Measurements from ENCODE around the gene CENPS. TPM values are rescaled to one million over a fixed set of nuclear protein-coding genes. Genes with fewer than 3 reads are reported as not detected.

Gene CENPS
- total and polyA plus RNA-seq, 2 experiments from 2014 or later, result 12.6 to 34.3 TPM

DNA sequence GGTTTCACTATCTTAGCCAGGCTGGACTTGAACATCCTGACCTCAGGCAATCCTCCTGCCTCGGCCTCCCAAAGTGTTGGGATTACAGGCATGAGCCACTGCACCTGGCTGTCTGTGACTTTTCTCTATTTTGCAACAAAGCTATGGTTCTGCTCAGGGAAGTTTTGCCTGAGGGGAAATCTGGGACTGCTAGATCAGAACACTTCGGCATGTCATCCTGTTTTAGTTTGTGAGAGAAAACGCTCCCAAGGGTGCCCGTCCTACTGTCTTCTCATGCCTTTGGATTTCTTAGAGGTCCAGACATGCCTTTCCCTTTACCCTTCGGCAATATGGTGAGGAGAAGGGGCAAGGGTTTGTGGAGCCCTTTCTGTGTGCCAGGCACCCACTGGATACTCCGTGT is 14.0 kb downstream of the CENPS start:
- Histone ChIP-seq H3K9ac (no peak overlapping the region), H4K20me1 (ENCODE audit: insufficient read depth) (no peaks in the 10 kb centered on the region), H3K79me2 (ENCODE audit: insufficient read depth) (no peaks in the 10 kb centered on the region), H3F3A (ENCODE audit: insufficient read depth) (no peaks in the 10 kb centered on the region), H3K36me3 (ENCODE audit: low read depth) (no peaks in the 10 kb centered on the region), H3K9me3 (ENCODE audit: low read depth) (no peaks in the 10 kb centered on the region), H3K4me1 (ENCODE audit: insufficient read depth) (no peaks in the 10 kb centered on the region), H3K27ac (no peak overlapping the region), H3K4me2 (ENCODE audit: unreplicated experiment) (no peak overlapping the region), H2AFZ (no peak overlapping the region), H3K27me3 (replicated peaks; ENCODE audit: insufficient read depth) (no peaks in the 10 kb centered on the region), H3K4me3 (no peak overlapping the region), H3K9me2 (ENCODE audit: insufficient read depth) (no peaks in the 10 kb centered on the region)
- in situ Hi-C loops (cut with MboI), result no loop called here
- TF ChIP-seq EZH2phosphoT487 (IDR thresholded peaks at IDR 0.05; ENCODE audit: insufficient read depth, low read depth) (no peak), EZH2 (IDR thresholded peaks at IDR 0.05; ENCODE audit: insufficient read depth, poor library complexity, severe bottlenecking) (no peak)
- 88 to 92% methylated on average over 6 of the region's 6 CpGs for WGBS, 2 experiments (ENCODE audit: low coverage in 1 of 2, low lambda C conversion rate in 2 of 2, missing lambda C conversion rate in 2 of 2)
- no peak for DNase-seq

DNA sequence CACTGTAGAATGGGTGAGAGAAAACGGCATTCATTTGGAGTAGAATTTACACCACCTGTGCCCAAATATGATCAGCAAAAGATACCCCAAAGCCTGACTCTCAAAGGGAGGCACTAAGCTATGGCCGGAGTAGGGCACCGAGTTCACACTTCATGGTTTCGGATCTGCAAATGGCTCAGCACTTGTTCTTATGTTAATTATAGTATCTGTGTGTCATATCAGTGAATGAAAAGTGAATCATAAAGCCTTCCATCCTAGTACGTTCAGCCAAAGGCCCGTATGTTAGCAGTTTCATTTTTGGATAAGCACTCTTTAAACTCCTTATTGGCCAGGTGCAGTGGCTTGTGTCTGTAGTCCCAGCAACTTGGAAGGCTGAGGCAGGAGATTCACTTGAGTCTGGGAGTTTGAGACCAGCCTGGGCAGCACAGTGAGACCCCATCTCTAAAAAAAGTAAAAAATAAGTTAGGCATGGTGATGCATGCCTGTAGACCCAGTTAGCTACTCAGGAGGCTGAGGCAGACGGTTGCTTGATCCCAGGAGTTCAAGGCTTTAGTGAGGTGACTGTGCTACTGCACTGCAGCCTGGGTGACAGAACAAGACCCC is 14.7 kb downstream of the CENPS start:
- Histone ChIP-seq H3K4me3 (no peak overlapping the region), H3K4me2 (ENCODE audit: unreplicated experiment) (no peak overlapping the region), H3K9me2 (ENCODE audit: insufficient read depth) (no peaks in the 10 kb centered on the region), H3K9ac (no peak overlapping the region), H3K27me3 (replicated peaks; ENCODE audit: insufficient read depth) (no peaks in the 10 kb centered on the region), H3K27ac (no peak overlapping the region), H3K36me3 (ENCODE audit: low read depth) (no peaks in the 10 kb centered on the region), H4K20me1 (ENCODE audit: insufficient read depth) (no peaks in the 10 kb centered on the region), H3K9me3 (ENCODE audit: low read depth) (no peaks in the 10 kb centered on the region), H3K79me2 (ENCODE audit: insufficient read depth) (no peaks in the 10 kb centered on the region), H3F3A (ENCODE audit: insufficient read depth) (no peaks in the 10 kb centered on the region), H2AFZ (no peak overlapping the region), H3K4me1 (ENCODE audit: insufficient read depth) (no peaks in the 10 kb centered on the region)
- in situ Hi-C loops (cut with MboI), result no loop called here
- peak; percentile 14 for DNase-seq
- TF ChIP-seq EZH2phosphoT487 (IDR thresholded peaks at IDR 0.05; ENCODE audit: insufficient read depth, low read depth) (no peak), EZH2 (IDR thresholded peaks at IDR 0.05; ENCODE audit: insufficient read depth, poor library complexity, severe bottlenecking) (no peak)
- WGBS, 2 experiments (ENCODE audit: low coverage in 1 of 2, low lambda C conversion rate in 2 of 2, missing lambda C conversion rate in 2 of 2), result 78 to 80% methylated on average over 7 of the region's 7 CpGs

DNA sequence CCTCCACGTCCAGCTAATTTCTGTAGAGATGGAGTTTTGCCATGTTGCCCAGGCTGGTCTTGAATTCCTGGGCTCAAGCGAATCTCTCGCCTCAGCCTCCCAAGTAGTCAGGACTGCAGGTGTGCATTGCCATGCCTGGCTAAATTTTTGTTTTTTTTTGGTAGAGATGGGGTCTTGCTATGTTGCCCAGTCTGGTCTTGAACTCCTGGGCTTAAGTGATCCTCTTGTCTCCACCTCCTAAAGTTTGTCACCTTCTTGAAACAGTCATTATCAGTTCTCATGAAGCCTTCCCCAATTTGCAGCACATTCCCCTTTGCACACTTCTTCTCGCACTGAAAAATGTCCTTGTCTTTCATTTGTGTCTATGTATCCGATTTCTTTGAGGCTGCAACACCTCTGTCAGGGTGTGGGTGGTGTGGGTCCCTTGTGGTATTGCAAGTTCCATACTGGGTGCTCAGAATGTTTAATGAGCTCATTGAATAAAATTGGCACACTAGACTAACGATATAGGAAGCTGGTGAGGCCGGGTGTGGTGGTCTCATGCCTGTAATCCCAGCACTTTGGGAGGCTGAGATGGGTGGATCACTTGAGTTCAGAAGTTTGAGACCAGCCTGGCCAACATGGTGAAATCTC is 16.7 kb downstream of the CENPS start:
- DNase-seq, result no peak
- Histone ChIP-seq H3K9me3 (ENCODE audit: low read depth) (no peaks in the 10 kb centered on the region), H3K36me3 (ENCODE audit: low read depth) (no peaks in the 10 kb centered on the region), H3K27me3 (replicated peaks; ENCODE audit: insufficient read depth) (no peaks in the 10 kb centered on the region), H3K4me2 (ENCODE audit: unreplicated experiment) (no peak overlapping the region), H3K9ac (no peak overlapping the region), H3K79me2 (ENCODE audit: insufficient read depth) (no peaks in the 10 kb centered on the region), H4K20me1 (ENCODE audit: insufficient read depth) (no peaks in the 10 kb centered on the region), H3K4me3 (no peak overlapping the region), H3K4me1 (ENCODE audit: insufficient read depth) (peaks cover 16% of the 10 kb centered on the region), H3F3A (ENCODE audit: insufficient read depth) (peaks cover 18% of the 10 kb centered on the region), H3K27ac (no peak overlapping the region), H3K9me2 (ENCODE audit: insufficient read depth) (no peaks in the 10 kb centered on the region), H2AFZ (no peak overlapping the region)
- in situ Hi-C loops (cut with MboI), result no loop called here
- TF ChIP-seq EZH2phosphoT487 (IDR thresholded peaks at IDR 0.05; ENCODE audit: insufficient read depth, low read depth) (no peak), EZH2 (IDR thresholded peaks at IDR 0.05; ENCODE audit: insufficient read depth, poor library complexity, severe bottlenecking) (no peak)
- WGBS, 2 experiments (ENCODE audit: low coverage in 1 of 2, low lambda C conversion rate in 2 of 2, missing lambda C conversion rate in 2 of 2), result 98 to 99% methylated on average over 7 of the region's 7 CpGs

DNA sequence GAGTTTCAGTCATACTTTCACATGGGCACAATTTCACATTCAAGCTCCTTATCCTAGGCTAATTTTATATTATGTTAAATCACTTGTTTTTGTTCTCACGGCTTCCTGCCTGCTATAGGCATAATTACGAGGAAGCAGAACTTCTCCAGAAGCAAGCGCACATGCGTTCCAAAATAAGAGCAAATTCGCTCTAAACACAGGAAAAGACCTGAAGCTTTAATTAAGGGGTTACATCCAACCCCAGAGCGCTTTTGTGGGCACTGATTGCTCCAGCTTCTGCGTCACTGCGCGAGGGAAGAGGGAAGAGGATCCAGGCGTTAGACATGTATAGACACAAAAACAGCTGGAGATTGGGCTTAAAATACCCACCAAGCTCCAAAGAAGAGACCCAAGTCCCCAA is 19.5 kb downstream of the CENPS start, which contains the start of gene CORT:
Gene CORT, plus strand, starts transcription at position 281 of the 400 bp plus-strand sequence. CDS start 193 bp downstream, outside the sequence.
- Histone ChIP-seq H4K20me1 (ENCODE audit: insufficient read depth) (no peaks in the 10 kb centered on the region), H3K36me3 (ENCODE audit: low read depth) (no peaks in the 10 kb centered on the region), H2AFZ (peak within 1 kb of the TSS; percentile 81), H3K9me3 (ENCODE audit: low read depth) (no peaks in the 10 kb centered on the region), H3K27ac (peak within 1 kb of the TSS; percentile 65), H3K9ac (peak within 1 kb of the TSS; percentile 54), H3K4me2 (ENCODE audit: unreplicated experiment) (peak within 1 kb of the TSS; percentile 87), H3K4me1 (ENCODE audit: insufficient read depth) (peaks cover 19% of the 10 kb centered on the region), H3K79me2 (ENCODE audit: insufficient read depth) (no peaks in the 10 kb centered on the region), H3K4me3 (peak within 1 kb of the TSS; percentile 65), H3K9me2 (ENCODE audit: insufficient read depth) (no peaks in the 10 kb centered on the region), H3F3A (ENCODE audit: insufficient read depth) (peaks cover 20% of the 10 kb centered on the region), H3K27me3 (replicated peaks; ENCODE audit: insufficient read depth) (no peaks in the 10 kb centered on the region)
- no peak for TF ChIP-seq EZH2 (IDR thresholded peaks at IDR 0.05; ENCODE audit: insufficient read depth, poor library complexity, severe bottlenecking)
- no peak for TF ChIP-seq EZH2phosphoT487 (IDR thresholded peaks at IDR 0.05; ENCODE audit: insufficient read depth, low read depth)
- in situ Hi-C loops (cut with MboI), result no loop called here
- 98 to 99% methylated on average over 10 of the region's 10 CpGs for WGBS, 2 experiments (ENCODE audit: low coverage in 1 of 2, low lambda C conversion rate in 2 of 2, missing lambda C conversion rate in 2 of 2)
- no peak for DNase-seq
